ENCODE results near the gene TMEM150C.

TMEM150C gene

GRCh38 chr4:82599336-82599735, 37.5 kb upstream of the TMEM150C start:
- Histone ChIP-seq H3K9me2 (replicated peaks; ENCODE audit: control insufficient read depth, low read length) (no peaks in the 10 kb centered on the region; the same call in 1 of the 2 replicates), H3F3A (ENCODE audit: control insufficient read depth, insufficient read depth) (no peaks in the 10 kb centered on the region), H3K36me3 (ENCODE audit: control insufficient read depth, low read length) (no peaks in the 10 kb centered on the region), H3K79me2 (ENCODE audit: control insufficient read depth, low read length) (no peaks in the 10 kb centered on the region), H3K4me1 (ENCODE audit: control insufficient read depth, low read length) (no peaks in the 10 kb centered on the region), H4K20me1 (ENCODE audit: control insufficient read depth, insufficient read depth, low read depth, low read length) (no peaks in the 10 kb centered on the region), H3K4me3 (ENCODE audit: low read length) (no peak overlapping the region), H3K9me3 (ENCODE audit: control insufficient read depth, insufficient read depth, low read length) (no peaks in the 10 kb centered on the region), H3K4me2 (ENCODE audit: low read length) (no peak overlapping the region), H3K27ac (ENCODE audit: low read depth, low read length) (no peak overlapping the region), H3K27me3 (ENCODE audit: control insufficient read depth, low read length) (0 out of 2 replicates have a peak, but pooled peaks cover 7% of the 10 kb centered on the region)
- TF ChIP-seq, protein P1, sequence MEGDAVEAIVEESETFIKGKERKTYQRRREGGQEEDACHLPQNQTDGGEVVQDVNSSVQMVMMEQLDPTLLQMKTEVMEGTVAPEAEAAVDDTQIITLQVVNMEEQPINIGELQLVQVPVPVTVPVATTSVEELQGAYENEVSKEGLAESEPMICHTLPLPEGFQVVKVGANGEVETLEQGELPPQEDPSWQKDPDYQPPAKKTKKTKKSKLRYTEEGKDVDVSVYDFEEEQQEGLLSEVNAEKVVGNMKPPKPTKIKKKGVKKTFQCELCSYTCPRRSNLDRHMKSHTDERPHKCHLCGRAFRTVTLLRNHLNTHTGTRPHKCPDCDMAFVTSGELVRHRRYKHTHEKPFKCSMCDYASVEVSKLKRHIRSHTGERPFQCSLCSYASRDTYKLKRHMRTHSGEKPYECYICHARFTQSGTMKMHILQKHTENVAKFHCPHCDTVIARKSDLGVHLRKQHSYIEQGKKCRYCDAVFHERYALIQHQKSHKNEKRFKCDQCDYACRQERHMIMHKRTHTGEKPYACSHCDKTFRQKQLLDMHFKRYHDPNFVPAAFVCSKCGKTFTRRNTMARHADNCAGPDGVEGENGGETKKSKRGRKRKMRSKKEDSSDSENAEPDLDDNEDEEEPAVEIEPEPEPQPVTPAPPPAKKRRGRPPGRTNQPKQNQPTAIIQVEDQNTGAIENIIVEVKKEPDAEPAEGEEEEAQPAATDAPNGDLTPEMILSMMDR (IDR thresholded peaks at IDR 0.05; ENCODE audit: low read depth, low read length, poor library complexity, severe bottlenecking): no peak
- TF ChIP-seq EZH2phosphoT487 (IDR thresholded peaks at IDR 0.05; ENCODE audit: borderline replicate concordance, low read length): no peak

GRCh38 chr4:82594456-82594855, 32.7 kb upstream of the TMEM150C start:
- Histone ChIP-seq H3K79me2 (ENCODE audit: control insufficient read depth, low read length) (no peaks in the 10 kb centered on the region), H3K4me2 (ENCODE audit: low read length) (no peak overlapping the region)

GRCh38 chr4:82593411-82593810, 31.6 kb upstream of the TMEM150C start:
- H3K27me3 ChIP-seq (ENCODE audit: control insufficient read depth, low read length): peaks cover 14% of the 10 kb centered on the region; the same call in 1 of the 2 replicates
- no peaks in the 10 kb centered on the region for H3K9me3 ChIP-seq (ENCODE audit: control insufficient read depth, insufficient read depth, low read length)
- H3K4me1 ChIP-seq (ENCODE audit: control insufficient read depth, low read length): no peaks in the 10 kb centered on the region
- no peaks in the 10 kb centered on the region for H3K9me2 ChIP-seq (replicated peaks; ENCODE audit: control insufficient read depth, low read length)
- H4K20me1 ChIP-seq (ENCODE audit: control insufficient read depth, insufficient read depth, low read depth, low read length): no peaks in the 10 kb centered on the region
- TF ChIP-seq EZH2phosphoT487 (IDR thresholded peaks at IDR 0.05; ENCODE audit: borderline replicate concordance, low read length): no peak
- H3K36me3 ChIP-seq (ENCODE audit: control insufficient read depth, low read length): no peaks in the 10 kb centered on the region
- no peaks in the 10 kb centered on the region for H3K79me2 ChIP-seq (ENCODE audit: control insufficient read depth, low read length)
- no peak overlapping the region for H3K4me3 ChIP-seq (ENCODE audit: low read length)
- no peak overlapping the region for H3K4me2 ChIP-seq (ENCODE audit: low read length)
- H3K27ac ChIP-seq (ENCODE audit: low read depth, low read length): no peak overlapping the region
- no peaks in the 10 kb centered on the region for H3F3A ChIP-seq (ENCODE audit: control insufficient read depth, insufficient read depth)

More at GRCh38 chr4:82594456-82594855, 32.7 kb upstream of the TMEM150C start:
- no peaks in the 10 kb centered on the region for H3K9me2 ChIP-seq (replicated peaks; ENCODE audit: control insufficient read depth, low read length)
- H3K9me3 ChIP-seq (ENCODE audit: control insufficient read depth, insufficient read depth, low read length): no peaks in the 10 kb centered on the region
- no peaks in the 10 kb centered on the region for H3F3A ChIP-seq (ENCODE audit: control insufficient read depth, insufficient read depth)
- H3K36me3 ChIP-seq (ENCODE audit: control insufficient read depth, low read length): no peaks in the 10 kb centered on the region
- H3K27me3 ChIP-seq (ENCODE audit: control insufficient read depth, low read length): peaks cover 13% of the 10 kb centered on the region; the same call in 1 of the 2 replicates
- TF ChIP-seq, protein P1 (IDR thresholded peaks at IDR 0.05; ENCODE audit: low read depth, low read length, poor library complexity, severe bottlenecking): no peak
- TF ChIP-seq EZH2phosphoT487 (IDR thresholded peaks at IDR 0.05; ENCODE audit: borderline replicate concordance, low read length): no peak
- no peaks in the 10 kb centered on the region for H3K4me1 ChIP-seq (ENCODE audit: control insufficient read depth, low read length)
- H3K27ac ChIP-seq (ENCODE audit: low read depth, low read length): no peak overlapping the region
- no peaks in the 10 kb centered on the region for H4K20me1 ChIP-seq (ENCODE audit: control insufficient read depth, insufficient read depth, low read depth, low read length)
- H3K4me3 ChIP-seq (ENCODE audit: low read length): no peak overlapping the region

DNA sequence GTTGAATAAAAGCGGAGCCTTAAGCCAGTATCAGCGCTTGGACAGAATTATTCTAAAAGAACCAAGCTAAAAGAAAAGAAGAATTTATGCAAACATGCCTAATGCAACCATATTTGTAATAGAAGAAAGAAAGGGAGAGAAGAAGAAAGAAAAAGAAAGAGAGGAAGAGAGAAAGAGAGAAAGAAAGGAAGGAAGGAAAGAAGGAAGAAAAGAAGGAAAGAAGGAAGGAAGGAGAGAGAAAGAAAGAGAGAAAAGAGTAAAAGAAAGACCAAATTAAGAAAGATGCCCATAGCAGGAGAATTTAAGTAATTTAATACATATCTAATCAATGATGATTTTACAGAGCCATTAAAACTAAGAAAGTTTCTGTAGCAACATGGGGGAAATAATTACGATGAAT, 30.9 kb upstream of the TMEM150C start:
- TF ChIP-seq, protein P1 (IDR thresholded peaks at IDR 0.05; ENCODE audit: low read depth, low read length, poor library complexity, severe bottlenecking): no peak
- TF ChIP-seq EZH2phosphoT487 (IDR thresholded peaks at IDR 0.05; ENCODE audit: borderline replicate concordance, low read length): no peak
- Histone ChIP-seq H3F3A (ENCODE audit: control insufficient read depth, insufficient read depth) (no peaks in the 10 kb centered on the region), H3K9me3 (ENCODE audit: control insufficient read depth, insufficient read depth, low read length) (no peaks in the 10 kb centered on the region), H3K79me2 (ENCODE audit: control insufficient read depth, low read length) (no peaks in the 10 kb centered on the region), H4K20me1 (ENCODE audit: control insufficient read depth, insufficient read depth, low read depth, low read length) (no peaks in the 10 kb centered on the region), H3K27ac (ENCODE audit: low read depth, low read length) (no peak overlapping the region), H3K36me3 (ENCODE audit: control insufficient read depth, low read length) (no peaks in the 10 kb centered on the region), H3K4me3 (ENCODE audit: low read length) (no peak overlapping the region), H3K27me3 (ENCODE audit: control insufficient read depth, low read length) (peaks cover 21% of the 10 kb centered on the region), H3K4me1 (ENCODE audit: control insufficient read depth, low read length) (no peaks in the 10 kb centered on the region), H3K4me2 (ENCODE audit: low read length) (no peak overlapping the region), H3K9me2 (replicated peaks; ENCODE audit: control insufficient read depth, low read length) (no peaks in the 10 kb centered on the region)
